WTC11 (cell line): ENCODE measurements around the gene CELF1. TPM values are rescaled to one million over a fixed set of nuclear protein-coding genes. Genes with fewer than 3 reads are reported as not detected.
A peak's percentile ranks its signal among the peaks of the same experiment; 100 is the strongest.

ENCODE experiments used
- ATAC-seq: fragments of 200-7000 bp; cut with Tn5 transposase; 2 replicates; pipeline ENCODE4 v1.10.0; 2021; ENCODE audit warnings: mild to moderate bottlenecking, moderate library complexity
- CTCF ChIA-PET: fragments of 300-600 bp; sonication (Branson Sonifier 250); formaldehyde crosslinking; loops from one replicate; lab custom pipeline; 2021; ENCODE audit warnings: antibody characterized with exemption; lab: Charles Lee
- POLR2A ChIA-PET: fragments of 350-600 bp; sonication (Branson Sonifier 250); formaldehyde crosslinking; loops from one replicate; lab custom pipeline; 2021; ENCODE audit warnings: antibody characterized with exemption; lab: Charles Lee
- DNase-seq: peaks from one replicate; pipeline ENCODE4 v3.0.0; 2021; ENCODE audit warnings: low spot score
- H3K27ac Mint-ChIP-seq: 2 replicates; pipeline ENCODE4 v1.8.0; 2021; ENCODE audit warnings: mixed read lengths
- H3K27me3 Mint-ChIP-seq: 2 replicates; pipeline ENCODE4 v1.8.0; 2021; ENCODE audit warnings: low read depth, mild to moderate bottlenecking, moderate library complexity, mixed read lengths
- H3K36me3 Mint-ChIP-seq: 2 replicates; pipeline ENCODE4 v1.8.0; 2021; ENCODE audit warnings: mixed read lengths
- H3K4me1 Mint-ChIP-seq: 2 replicates; pipeline ENCODE4 v1.8.0; 2022; ENCODE audit warnings: mixed read lengths
- H3K4me3 Mint-ChIP-seq: 2 replicates; pipeline ENCODE4 v1.8.0; 2021; ENCODE audit warnings: mild to moderate bottlenecking, moderate library complexity, mixed read lengths
- H3K9me3 Mint-ChIP-seq: 2 replicates; pipeline ENCODE4 v1.8.0; 2021; ENCODE audit warnings: mixed read lengths
- CREB1 ChIP-seq: sonication (generic); formaldehyde crosslinking; IDR thresholded peaks from 2 replicates; pipeline ENCODE4 v1.8.0; 2023; ENCODE audit warnings: mild to moderate bottlenecking, missing genetic modification reagents
- E2F5 ChIP-seq: sonication (generic); formaldehyde crosslinking; IDR thresholded peaks from 2 replicates; pipeline ENCODE4 v1.8.1; 2022; ENCODE audit warnings: mild to moderate bottlenecking, moderate library complexity, missing genetic modification reagents
- GABPB1 ChIP-seq: sonication (generic); formaldehyde crosslinking; IDR thresholded peaks from 2 replicates; pipeline ENCODE4 v1.8.1; 2023; ENCODE audit warnings: mild to moderate bottlenecking, missing genetic modification reagents
- NFYB ChIP-seq: sonication (generic); formaldehyde crosslinking; conservative IDR thresholded peaks from 2 replicates; pipeline ENCODE4 v1.8.0; 2022; ENCODE audit warnings: low read depth, missing genetic modification reagents
- NR1H2 ChIP-seq: sonication (generic); formaldehyde crosslinking; IDR thresholded peaks from 2 replicates; pipeline ENCODE4 v1.9.0; 2021; ENCODE audit warnings: mild to moderate bottlenecking, moderate library complexity, missing genetic modification reagents
- PRDM15 ChIP-seq: sonication (generic); formaldehyde crosslinking; IDR thresholded peaks from 2 replicates; pipeline ENCODE4 v1.8.0; 2022; ENCODE audit warnings: missing genetic modification reagents
- RORB ChIP-seq: fragments of 250-450 bp; sonication (Bioruptor Pico); IDR thresholded peaks from 2 replicates; pipeline ENCODE4 v1.9.0; 2021; ENCODE audit warnings: mild to moderate bottlenecking
- SP1 ChIP-seq: sonication (generic); formaldehyde crosslinking; conservative IDR thresholded peaks from 2 replicates; pipeline ENCODE4 v1.8.1; 2022; ENCODE audit warnings: missing genetic modification reagents
- TP53 ChIP-seq: sonication (generic); formaldehyde crosslinking; IDR thresholded peaks from 2 replicates; pipeline ENCODE4 v1.8.1; 2023; ENCODE audit warnings: mild to moderate bottlenecking, missing genetic modification reagents
- ZNF138 ChIP-seq: sonication (generic); formaldehyde crosslinking; conservative IDR thresholded peaks from 2 replicates; pipeline ENCODE4 v1.8.1; 2022; ENCODE audit warnings: mild to moderate bottlenecking, moderate library complexity, missing genetic modification reagents
- ZNF219 ChIP-seq: sonication (generic); formaldehyde crosslinking; IDR thresholded peaks from 2 replicates; pipeline ENCODE4 v1.8.0; 2023; ENCODE audit warnings: missing genetic modification reagents, mild to moderate bottlenecking, borderline replicate concordance
- ZNF317 ChIP-seq: sonication (generic); formaldehyde crosslinking; IDR thresholded peaks from 2 replicates; pipeline ENCODE4 v1.8.1; 2023; ENCODE audit warnings: low read depth, mild to moderate bottlenecking, moderate library complexity, missing genetic modification reagents, borderline replicate concordance
- ZNF512 ChIP-seq: sonication (generic); formaldehyde crosslinking; IDR thresholded peaks from 2 replicates; pipeline ENCODE4 v1.8.1; 2022; ENCODE audit warnings: missing genetic modification reagents, borderline replicate concordance
- ZNF532 ChIP-seq: fragments of 250-450 bp; sonication (Bioruptor Pico); IDR thresholded peaks from 2 replicates; pipeline ENCODE4 v1.9.0; 2021; ENCODE audit warnings: mild to moderate bottlenecking, borderline replicate concordance
- total RNA-seq: library from RNA; stranded (reverse); gene quantifications from 3 replicates; pipeline ENCODE4 v1.2.3, GENCODE V29; 2021
- TF ChIP-seq, protein P1 (sequence below): sonication (generic); formaldehyde crosslinking; IDR thresholded peaks from 2 replicates; pipeline ENCODE4 v1.8.1; 2022; ENCODE audit warnings: low read depth, mild to moderate bottlenecking, moderate library complexity, missing genetic modification reagents, borderline replicate concordance
- TF ChIP-seq, protein P2 (sequence below): fragments of 250-450 bp; sonication (Bioruptor Pico); IDR thresholded peaks from 2 replicates; pipeline ENCODE4 v1.8.0; 2021; ENCODE audit warnings: mild to moderate bottlenecking

Gene CELF1
- total RNA-seq, 1 experiment from 2014 or later = 177 TPM

DNA sequence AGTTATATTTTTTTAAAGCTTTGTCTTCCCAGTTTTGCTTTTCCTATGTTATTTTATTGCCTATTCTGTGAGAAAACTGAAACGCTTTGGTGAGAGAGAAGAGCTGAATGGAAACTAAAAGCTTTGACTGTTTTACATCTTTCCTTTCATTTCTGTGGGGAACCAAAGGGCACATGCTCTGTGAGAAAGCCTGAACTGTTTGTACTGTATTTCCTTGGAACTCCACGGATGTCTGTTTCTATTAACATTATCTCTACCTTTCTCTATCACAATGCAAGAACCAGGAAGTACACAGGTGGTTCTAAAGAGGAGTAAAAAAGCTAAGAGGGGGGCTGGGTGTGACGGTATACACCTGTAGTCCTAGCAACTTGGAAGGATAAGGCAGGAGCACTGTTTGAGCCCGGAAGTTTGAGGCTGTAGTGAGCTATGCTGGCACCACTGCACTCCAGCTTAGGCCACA is 43.8 kb downstream of the CELF1 start:
- no peak for TF ChIP-seq ZNF532
- TF ChIP-seq SP1 (CRISPR knock-in tag) = no peak
- TF ChIP-seq ZNF138 (CRISPR knock-in tag) = no peak
- TF ChIP-seq PRDM15 (CRISPR knock-in tag) = no peak
- no peak for TF ChIP-seq GABPB1 (CRISPR knock-in tag)
- no peak for TF ChIP-seq ZNF219 (CRISPR knock-in tag)
- TF ChIP-seq ZNF512 (CRISPR knock-in tag) = no peak
- TF ChIP-seq, protein P1, sequence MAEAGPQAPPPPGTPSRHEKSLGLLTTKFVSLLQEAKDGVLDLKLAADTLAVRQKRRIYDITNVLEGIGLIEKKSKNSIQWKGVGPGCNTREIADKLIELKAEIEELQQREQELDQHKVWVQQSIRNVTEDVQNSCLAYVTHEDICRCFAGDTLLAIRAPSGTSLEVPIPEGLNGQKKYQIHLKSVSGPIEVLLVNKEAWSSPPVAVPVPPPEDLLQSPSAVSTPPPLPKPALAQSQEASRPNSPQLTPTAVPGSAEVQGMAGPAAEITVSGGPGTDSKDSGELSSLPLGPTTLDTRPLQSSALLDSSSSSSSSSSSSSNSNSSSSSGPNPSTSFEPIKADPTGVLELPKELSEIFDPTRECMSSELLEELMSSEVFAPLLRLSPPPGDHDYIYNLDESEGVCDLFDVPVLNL (CRISPR knock-in tag) = no peak
- no peak for TF ChIP-seq RORB
- TF ChIP-seq, protein P2, sequence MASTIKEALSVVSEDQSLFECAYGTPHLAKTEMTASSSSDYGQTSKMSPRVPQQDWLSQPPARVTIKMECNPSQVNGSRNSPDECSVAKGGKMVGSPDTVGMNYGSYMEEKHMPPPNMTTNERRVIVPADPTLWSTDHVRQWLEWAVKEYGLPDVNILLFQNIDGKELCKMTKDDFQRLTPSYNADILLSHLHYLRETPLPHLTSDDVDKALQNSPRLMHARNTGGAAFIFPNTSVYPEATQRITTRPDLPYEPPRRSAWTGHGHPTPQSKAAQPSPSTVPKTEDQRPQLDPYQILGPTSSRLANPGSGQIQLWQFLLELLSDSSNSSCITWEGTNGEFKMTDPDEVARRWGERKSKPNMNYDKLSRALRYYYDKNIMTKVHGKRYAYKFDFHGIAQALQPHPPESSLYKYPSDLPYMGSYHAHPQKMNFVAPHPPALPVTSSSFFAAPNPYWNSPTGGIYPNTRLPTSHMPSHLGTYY = no peak
- no peak for TF ChIP-seq E2F5 (CRISPR knock-in tag)
- no peak for TF ChIP-seq TP53 (CRISPR knock-in tag)
- TF ChIP-seq ZNF317 = no peak
- no peak for TF ChIP-seq NR1H2
- TF ChIP-seq CREB1 (CRISPR knock-in tag) = no peak
- no peak for TF ChIP-seq NFYB (CRISPR knock-in tag)
- ChIA-PET POLR2A (interaction anchor here (0.6 to 1.0 kb wide), 2 partner anchors 9 to 24 kb away, joined by 3 read pairs; no protein-coding TSS in a partner anchor), CTCF (interaction anchor here (0.6 to 1.4 kb wide), 3 partner anchors 42 to 346 kb away, joined by 3 to 5 read pairs (median 4); partner anchors contain the start of gene CELF1)
- Mint-ChIP-seq H3K36me3 (peaks cover 7% of the 10 kb centered on the region; the same call in 1 of the 2 replicates), H3K4me1 (peaks cover 67% of the 10 kb centered on the region), H3K4me3 (no peak overlapping the region; the same call in 1 of the 2 replicates), H3K27me3 (no peaks in the 10 kb centered on the region), H3K27ac (peak overlapping the region; percentile 97), H3K9me3 (no peaks in the 10 kb centered on the region)
- 0 out of 2 replicates have a peak, but pooled peaks have one; percentile 12 for ATAC-seq
- no peak for DNase-seq
